Urothelium cell line (cell line): Measurements from ENCODE around the gene RAMAC.
A peak's percentile ranks its signal among the peaks of the same experiment; 100 is the strongest.
"Not testable (repeated sequence)": the region's sequence is repeated elsewhere in the genome, so short reads cannot be mapped to it uniquely, and the experiment has no call there.

Experiments used
- DNase-seq: peaks from one replicate; pipeline ENCODE4 v3.0.0; 2011; ENCODE audit warnings: low spot score, mixed read lengths
- FAIRE-seq: peaks from 2 replicates; lab custom pipeline; 2011; peaks lifted over from hg19 to GRCh38; lab: Jason Lieb, UNC

Gene RAMAC

DNA sequence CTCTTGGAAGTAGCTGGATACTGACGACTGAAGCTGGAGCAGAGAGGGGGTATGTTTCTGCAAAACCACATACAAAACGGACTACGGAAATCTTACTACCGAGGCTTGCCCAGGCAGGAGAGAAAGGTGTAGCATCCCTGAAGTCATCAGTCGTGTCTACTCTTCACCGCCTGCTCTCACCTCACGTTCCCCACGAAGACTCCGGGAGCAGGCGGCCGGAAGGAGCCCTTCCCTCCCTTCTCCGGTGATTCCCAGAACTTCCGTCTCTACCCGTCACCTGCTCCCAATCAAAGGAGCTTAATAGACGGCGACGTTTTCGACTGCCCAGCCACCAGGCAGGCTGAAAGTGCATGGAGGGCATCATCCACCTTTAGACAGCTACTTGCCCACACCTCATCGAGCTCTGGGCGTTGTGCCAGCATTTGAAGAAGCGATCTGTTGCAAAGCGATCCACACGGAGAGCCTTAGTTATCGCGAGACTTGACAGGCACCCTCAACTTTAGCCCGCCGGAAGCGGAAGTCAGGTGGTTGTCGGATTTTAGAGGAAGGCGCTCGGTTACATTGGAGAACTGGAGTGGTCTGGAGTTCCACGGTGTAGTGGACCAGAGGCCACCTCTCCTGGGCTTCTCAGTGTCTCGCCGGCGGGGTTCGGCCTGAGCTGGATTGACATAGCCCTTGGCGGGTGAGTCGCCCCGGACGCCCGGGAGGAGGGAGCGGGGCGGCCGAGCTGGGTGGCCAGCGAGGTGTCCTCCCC is at the start of gene RAMAC:
RAMAC (plus strand) TSS at position 523 of the 754 bp plus-strand sequence. CDS start 2,809 bp downstream, outside the sequence.
- FAIRE-seq: peak; percentile 52
- DNase-seq: peak; percentile 94

DNA sequence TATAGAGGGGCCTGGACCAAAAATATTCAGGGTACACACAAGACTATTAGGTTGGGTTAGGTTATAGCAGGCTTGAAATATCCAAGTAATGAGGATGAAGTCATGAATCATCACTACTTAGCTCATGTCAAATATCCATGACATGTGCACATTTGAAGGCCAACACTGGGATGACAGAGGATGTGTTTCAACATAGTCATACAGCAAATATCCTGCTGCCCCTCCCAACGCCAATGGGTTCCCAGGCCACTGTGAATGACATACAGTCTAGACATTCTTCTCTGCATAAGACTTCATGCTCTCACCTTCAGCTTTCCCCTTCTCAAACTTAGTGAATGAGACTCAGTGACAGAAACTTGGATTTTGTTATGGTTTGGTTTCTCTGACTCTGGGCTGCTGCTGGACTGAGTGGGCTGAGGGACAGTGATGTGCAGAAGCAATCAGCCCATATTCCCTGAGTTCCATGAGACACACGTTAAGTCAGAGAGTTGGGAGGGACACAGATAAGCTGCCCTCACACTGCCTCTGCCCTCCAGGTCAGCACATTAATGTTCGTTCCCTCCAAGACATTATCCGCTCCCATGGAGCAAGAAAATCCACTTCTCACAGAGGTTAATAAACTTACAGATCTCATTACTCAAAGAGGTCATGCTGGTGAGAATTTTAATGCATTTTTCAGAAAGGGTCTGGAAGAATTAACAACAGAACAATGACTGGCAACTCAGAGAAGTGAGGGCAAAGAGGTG is 48.9 kb upstream of the RAMAC start:
- FAIRE-seq (no peak), DNase-seq (peak; percentile 48)

DNA sequence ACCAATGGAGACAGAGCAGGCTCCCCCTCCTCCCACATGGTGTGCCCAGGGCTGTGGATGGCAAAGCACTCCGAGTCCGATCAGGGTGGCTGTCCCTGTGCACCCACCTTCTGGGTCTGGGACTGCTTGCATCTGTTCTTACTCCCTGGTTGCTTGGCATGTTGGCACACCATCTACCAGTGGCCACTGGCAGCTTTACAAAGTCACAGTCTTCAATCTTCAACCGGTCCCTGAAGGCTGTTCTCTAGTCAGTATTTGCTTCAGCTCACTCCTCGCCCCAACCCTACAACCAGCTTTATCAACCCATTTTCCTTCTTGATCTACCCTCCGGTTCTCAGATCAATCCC is 48.3 kb upstream of the RAMAC start:
- FAIRE-seq: no peak

DNA sequence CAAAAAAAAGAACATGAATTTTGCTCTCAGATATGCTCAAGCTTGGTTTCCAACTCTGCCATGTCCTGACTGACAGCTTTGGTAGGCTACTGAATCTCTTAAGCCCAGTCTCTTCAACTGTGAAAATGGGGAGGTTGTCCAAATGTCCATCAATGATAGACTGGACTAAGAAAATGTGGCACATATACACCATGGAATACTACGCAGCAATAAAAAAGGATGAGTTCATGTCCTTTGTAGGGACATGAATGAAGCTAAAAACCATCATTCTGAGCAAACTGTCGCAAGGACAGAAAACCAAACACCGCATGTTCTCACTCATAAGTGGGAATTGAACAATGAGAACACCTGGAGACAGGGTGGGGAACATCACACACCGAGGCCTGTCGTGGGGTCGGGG is 46.3 kb upstream of the RAMAC start:
- FAIRE-seq, DNase-seq: not testable (repeated sequence)

More for the DNA sequence above, 48.3 kb upstream of the RAMAC start:
- DNase-seq: no peak

DNA sequence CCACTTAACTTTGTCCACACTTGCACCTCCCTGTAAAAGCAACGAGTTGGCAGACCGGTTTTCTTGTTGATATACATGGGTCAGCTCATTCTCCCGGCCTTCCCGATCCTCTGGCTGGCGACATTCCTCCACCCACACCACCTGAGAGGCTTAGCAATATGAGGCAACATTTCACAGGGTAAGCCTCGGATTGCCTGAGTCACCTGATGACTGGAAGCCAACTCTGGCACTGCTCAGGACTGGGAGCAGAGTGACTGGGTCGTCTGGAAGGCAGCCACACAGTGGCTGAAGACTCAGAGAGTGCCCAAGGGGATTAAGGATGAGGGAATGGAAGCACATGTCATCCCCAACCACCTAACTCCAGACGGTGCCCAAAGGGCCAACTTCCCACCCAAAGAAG is 43.3 kb upstream of the RAMAC start:
- no peak for FAIRE-seq

DNA sequence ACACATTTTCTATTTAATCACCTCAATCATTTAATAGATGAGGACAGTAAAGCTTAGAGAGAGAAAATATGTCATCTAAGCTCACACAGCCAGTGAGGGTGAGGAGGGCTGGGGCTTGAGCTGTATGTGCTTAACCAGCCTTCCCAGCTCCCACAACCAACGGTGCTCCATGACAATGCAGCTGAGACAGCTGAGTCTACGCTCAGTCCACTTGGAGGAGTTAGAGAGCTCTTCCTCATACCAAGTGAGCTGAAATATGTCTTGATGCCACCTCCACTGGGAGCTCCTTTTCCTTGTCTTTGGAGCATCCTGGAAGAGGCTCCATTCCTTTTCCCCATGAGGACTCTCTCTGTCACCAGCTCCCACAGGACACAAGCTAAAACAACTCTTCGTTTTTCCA is 42.8 kb upstream of the RAMAC start:
- FAIRE-seq (no peak), DNase-seq (no peak)

More for the DNA sequence above, 43.3 kb upstream of the RAMAC start:
- peak; percentile 59 for DNase-seq

DNA sequence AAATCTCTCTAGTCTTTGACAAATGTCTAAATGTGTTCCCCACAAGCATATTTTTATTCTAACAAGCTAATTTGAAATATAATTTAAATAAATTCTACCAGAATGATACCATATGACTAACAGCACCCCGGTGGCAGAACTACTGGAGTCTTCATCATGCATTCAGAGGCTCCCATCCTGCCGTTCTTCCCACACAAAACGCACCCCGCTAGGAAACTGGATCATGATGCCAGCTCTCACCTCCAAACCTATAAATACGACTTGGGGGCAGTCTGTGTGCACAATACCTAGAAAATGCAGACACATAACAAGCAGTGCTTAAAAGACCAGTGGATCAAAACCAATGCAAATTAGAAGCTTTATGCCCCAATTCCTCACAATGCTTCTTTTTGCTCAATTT is 42.0 kb upstream of the RAMAC start:
- no peak for DNase-seq

DNA sequence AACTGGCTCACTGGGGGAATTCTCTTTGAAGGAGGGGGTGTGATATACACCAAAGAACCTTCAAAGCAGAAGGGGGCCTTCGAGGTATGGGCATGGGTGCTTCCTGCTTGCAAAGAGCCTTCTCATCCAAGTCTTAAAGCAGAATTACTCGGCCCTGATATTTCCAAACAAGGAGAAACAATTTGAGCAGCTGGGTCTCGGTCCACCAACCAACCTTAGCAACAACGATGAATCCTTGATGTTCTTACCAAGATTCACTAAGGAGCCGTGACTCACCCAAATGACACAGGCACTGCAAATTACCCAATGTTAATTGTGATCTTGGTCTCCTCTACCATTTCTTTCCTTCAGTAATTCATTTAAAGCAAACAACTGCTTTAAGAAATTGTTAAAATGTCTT is 41.2 kb upstream of the RAMAC start:
- FAIRE-seq: no peak
- no peak for DNase-seq

More for the DNA sequence above, 42.0 kb upstream of the RAMAC start:
- FAIRE-seq: no peak

DNA sequence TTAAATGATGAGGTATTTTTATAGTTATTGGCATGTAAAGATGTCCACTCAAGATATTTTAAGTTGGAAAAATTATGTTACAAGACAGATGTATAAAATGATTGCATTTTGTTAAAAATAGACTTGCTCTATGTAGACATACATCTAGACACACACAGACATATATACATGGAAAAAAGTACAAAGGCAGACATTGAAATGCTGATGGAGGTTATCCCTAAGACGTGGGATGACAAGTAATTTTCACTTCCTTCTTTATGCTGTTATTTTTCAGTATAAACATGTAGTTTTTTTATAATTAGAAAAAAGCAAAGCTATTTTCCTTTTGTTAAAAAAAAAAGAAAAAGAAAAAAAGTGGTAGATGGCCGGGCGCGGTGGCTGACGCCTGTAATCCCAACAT is 40.7 kb upstream of the RAMAC start:
- DNase-seq (no peak), FAIRE-seq (no peak)

DNA sequence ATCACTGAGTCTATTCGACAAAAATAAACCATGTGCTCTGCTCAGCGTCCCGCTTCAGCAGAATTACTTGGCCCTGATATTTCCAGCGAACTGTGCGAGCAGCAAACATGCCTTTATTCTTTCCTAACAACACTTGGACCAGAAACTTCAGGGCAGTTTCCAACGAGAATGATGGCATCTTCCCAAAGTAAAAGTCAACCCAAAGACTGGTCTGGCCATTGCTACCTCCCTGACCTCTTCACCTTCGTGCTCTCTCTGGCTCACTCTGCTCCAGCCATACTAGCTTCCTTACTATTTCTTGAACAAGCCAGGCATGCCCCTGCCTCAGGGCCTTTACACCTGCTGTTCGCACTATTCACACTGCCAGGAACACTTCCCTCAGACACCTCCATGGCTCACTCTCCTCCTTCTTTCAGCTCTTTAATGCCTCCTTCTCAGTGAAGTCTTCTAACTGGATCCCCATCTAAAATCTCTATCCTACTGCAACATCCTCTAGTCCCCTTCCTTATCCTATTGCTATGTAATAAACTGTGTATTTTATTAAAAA is 39.8 kb upstream of the RAMAC start:
- no peak for DNase-seq
- FAIRE-seq: no peak

DNA sequence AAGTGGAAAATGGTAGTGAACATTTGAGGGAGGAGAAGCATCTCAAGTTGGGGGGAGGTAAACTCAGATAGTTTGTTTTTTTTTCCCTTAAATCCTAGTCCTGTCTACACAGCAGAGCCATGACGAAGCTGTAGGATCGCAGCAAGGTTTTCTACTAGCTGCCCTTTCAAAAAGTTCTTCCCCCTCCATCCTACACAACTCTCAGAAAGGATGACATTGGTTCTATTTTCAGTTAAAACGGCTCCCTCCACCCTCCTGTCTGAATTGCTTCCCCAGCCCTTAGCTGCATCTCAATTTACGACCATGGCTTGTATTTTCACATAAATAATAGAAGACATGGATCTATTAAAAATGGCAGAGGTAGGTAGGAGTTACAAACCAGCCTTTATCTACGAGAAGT is 35.7 kb upstream of the RAMAC start:
- no peak for FAIRE-seq

DNA sequence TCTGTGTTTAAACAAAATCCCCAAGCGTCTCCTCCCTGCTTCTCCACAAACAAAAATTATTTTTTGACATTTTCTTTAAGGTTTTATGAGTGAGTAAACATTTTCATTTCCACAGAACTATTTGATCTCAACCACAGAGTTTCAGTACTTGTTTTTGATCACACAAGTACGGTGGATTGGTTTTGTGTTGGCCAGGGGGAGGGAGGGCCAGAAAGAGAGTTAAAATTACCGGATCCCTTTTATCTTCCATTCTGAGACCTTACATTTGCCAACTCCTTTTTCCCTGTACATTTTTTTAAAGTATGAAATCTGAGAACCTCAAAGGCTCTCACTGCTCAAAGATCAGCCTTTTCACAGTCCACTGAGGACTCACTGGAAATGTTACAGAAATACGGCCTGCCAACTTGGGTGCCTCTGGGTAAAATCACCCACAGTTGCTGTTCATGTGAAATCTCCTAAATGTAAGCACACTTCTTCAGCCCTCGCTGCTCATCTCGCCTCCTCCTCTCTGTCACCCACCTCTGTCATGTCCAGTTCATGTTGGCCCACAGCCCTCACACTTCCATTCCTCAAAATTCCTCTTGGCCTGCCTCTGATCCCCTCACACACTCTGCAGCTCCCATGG is 35.2 kb upstream of the RAMAC start:
- FAIRE-seq: no peak
- no peak for DNase-seq

More for the DNA sequence above, 35.7 kb upstream of the RAMAC start:
- DNase-seq: no peak

DNA sequence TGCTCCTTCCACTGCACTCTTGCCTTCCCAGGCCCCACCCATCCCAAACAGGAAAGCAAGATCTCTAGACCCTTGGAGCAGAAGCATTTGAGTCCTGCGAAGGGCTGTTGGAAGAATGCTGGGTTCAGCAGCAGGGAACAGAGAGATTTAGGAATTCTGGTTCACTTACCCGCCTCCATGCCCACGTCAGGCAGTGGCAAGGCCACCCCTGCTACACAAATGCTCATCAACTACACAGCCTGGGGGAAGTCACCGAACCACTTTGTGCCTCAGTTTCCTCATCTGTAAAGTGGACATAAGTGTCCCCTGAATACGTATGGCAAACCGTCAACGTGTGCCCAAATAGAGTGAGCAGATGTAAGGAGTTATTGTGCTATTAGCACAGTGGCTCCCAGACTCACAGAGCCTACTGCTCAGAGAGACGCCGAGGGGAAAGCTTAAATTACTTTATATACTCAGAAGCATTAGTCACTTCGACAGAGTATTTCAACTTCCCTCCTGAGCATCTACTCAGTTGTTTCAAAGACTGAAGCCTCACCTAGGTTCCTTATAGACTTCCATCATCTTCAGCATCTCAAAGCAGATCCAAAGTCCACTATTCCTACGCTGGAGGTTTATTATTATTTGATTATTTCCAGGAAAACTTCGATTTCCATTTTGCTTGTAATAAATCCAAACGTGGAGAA is 34.4 kb upstream of the RAMAC start:
- DNase-seq (peak; percentile 38), FAIRE-seq (no peak)

DNA sequence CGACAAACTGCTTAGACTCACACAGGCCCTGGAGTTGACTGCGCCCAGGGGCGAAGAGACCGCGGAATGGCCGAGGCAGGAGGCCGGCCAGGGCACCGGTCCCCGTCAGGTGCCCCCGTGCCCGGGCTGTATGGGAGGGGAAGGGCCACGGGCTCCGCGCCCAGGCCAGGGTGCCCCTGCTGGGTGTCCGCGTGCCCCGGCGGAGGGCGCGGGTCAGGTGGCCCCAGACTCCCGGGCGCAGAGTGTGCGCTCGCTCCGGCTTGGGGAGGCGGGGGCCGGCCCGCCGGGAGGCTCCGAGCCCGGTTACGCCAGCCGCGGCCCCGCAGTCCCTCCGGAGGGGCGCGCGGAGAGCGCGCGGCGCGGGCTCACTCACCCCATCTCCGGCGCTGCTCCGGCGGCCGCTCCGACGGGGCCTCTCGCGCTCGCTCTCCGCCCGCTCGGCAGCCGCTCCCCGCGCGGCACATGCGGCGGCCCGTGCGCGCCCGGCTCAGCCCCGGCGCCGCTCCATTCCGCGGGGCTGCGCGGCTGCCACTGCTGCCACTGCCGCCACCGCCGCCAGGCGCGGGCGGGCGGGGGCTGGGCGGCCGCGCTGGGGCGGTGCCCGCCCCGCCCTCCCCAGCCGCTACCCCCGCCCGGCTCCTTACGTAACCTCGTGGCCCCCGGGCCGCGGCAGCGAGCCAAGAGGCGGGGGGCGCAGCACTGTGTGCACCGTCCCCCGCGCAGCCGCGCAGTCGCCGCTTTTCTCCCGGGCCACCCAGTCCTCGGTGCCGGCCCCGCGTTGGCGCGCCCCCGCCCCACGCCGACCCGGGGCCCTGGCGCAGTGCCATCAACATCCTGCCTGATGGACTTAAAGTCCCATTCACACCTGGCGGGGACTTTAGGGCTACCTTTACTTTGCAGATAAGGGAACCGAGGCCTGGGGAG is 33.6 kb upstream of the RAMAC start, which contains the start of gene HOMER2:
HOMER2 (minus strand) TSS at position 563 of the 924 bp plus-strand sequence; CDS start at position 378, 185 bp downstream.
- FAIRE-seq (no peak), DNase-seq (peak; percentile 81)

DNA sequence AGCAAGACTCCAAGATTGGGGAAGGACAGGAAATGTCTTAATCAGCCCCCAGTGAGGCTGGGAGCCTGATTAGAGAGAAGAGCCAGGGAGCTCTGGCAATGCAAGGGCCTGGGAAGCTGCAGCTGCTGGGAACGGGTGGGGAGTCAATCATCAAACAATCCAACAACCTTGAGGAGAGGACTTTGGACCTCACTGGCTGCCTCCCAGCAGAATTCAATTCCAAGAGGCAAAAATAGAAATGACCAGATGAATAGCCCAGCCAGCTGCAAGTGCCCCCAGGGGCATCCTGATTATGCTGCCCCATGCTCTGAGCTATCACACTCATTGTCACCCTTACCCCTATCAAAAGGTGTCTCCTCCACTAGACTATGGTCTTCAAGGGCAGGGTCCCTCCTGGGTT is 27.4 kb upstream of the RAMAC start:
- FAIRE-seq (no peak), DNase-seq (no peak)

DNA sequence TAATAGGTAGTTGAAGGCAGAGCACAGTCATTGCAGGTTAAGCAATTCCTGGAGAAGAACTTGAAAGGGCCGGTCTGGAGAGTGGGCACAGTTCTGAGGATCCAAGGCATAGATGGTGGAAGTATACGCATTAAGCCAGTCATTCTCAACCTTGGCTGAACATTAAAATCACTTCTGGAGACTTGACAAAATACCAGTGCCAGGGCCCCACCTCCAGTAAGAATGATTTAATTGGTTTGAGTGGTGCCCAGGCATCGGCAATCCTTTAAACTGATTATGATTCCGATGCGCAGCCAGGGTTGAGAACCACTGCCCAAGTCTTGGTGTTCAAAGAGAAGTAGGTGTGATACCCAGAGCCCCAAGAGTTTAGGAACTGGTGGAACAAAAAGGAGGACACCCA is 26.6 kb upstream of the RAMAC start:
- DNase-seq (no peak), FAIRE-seq (no peak)

DNA sequence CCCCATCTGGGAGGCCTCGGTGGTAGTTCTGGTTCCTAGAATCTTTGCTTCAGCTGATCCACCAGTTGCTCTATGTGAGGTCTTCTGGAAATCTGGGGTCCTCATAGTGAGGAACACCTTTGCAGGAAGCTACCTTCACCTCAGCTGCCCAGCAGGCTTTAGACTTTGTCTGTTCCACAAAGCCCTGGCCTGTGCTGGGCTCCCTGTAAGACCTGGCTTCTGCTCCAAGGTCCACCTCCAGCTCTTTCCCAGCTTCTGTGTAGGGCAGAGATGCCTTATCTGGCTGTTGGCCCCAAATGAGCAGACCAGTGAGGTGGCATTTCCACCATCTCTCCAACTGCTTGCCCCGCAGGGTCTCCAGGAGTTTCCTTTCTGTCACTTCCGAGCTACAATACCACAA is 25.2 kb upstream of the RAMAC start:
- FAIRE-seq (no peak), DNase-seq (no peak)

DNA sequence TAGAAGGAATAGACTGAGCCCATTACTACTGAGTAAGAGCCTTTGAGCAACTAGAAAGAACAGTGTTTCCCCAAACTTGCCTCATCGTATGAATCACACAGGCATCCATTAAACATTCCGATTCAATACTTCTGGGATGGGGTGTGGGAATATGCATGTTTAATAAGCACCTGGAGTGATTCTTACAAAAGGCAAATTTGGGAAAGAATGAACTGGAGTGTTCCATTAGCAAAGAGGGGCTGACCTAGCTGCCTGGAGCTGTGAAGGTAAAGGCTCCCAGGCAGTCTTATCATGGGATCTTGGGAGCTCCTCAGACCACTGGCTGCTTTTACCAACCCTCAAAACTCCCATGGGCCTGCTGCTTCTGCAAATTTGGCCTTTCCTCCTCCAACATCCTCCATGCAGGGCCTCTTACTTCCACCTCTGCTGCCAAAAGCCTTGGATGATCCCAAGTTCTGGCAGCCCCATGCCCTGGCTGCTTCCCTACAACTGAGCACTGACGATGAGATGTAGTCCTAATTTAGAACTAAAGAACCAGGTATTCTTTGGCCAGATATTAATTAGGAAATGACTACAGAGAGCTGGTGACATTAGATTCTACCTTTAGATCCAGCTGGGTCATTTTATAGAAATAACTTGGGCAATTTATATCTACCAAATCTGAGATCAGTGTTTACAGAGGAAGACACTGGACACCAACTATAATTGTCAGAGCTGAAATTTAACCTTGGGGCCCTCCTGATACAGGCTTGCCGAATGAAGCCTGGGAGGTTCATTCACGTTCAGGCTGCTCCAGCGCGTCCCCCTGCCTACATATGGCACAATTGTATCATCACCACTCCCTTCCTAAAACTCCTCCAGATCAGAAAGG is 22.3 kb upstream of the RAMAC start:
- no peak for FAIRE-seq

DNA sequence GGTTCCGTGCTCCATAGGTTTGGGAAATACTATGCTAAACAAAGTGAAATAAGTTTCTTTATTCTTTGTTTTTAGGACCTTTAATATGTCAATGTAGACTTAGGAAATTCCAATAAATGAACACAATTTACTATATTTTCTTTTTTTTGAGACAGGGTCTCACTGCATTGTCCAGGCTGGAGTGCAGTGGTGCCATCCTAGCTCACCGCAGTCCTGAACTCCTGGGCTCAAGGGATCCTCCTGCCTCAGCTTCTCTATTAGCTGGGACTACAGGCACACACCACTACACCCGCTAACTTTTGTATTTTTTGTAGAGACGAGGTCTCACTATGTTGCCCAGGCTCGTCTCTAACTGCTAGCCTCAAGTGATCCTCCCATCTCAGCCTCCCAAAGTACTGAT is 21.1 kb upstream of the RAMAC start:
- no peak for DNase-seq
- no peak for FAIRE-seq

More for the DNA sequence above, 22.3 kb upstream of the RAMAC start:
- DNase-seq: no peak
